HG03159 (cell line): Measurements from ENCODE around the gene KRTAP13-1.

Experiments
- ATAC-seq: cut with Tn5 transposase; IDR thresholded peaks from one replicate; pipeline ENCODE4 v1.9.1; 2021; ENCODE audit warnings: mild to moderate bottlenecking, moderate library complexity; ENCODE audit not compliant: unreplicated experiment

KRTAP13-1 gene, protein sequence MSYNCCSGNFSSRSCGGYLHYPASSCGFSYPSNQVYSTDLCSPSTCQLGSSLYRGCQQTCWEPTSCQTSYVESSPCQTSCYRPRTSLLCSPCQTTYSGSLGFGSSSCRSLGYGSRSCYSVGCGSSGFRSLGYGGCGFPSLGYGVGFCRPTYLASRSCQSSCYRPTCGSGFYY

DNA sequence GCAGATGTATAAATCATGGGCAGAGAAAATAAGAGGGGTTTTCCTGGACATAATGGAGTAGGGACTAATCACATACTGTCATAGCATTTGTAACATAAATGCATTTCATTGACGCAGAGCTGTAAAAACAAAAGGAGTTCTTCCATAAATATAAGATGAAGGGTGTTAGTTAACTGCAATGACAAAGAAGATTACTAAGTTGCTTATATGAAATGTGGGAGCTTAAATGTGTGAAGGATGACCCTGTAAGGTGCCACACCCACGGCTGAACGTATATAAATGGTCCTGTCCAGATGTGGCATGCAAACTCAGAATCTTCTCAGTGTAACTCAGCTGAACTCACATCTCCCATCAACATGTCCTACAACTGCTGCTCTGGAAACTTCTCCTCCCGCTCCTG is at the start of gene KRTAP13-1:
KRTAP13-1 (plus strand) TSS at position 301 of the 400 bp plus-strand sequence; CDS start at position 357, 56 bp downstream.
- no peak for ATAC-seq

DNA sequence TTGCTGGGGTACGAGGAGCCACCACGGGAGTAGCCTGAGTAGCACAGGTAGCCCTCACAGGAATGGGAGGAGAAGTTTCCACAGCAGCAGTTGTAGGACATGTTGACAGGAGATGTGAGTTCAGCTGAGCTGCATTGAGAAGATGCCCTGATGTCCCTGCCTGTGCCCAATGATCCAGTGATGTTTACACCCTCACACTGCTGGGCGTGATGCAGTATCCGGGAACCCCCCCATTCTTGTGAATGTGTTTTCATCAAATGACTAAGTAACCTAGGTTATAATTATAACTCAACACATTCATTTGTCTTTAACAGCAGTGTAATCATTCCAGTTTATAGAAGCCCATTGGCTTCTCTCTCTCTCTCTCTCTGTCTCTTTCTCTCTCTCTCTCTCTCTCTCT is 47.3 kb upstream of the KRTAP13-1 start, which contains the start of gene KRTAP23-1:
KRTAP23-1 (minus strand) TSS at position 101 of the 400 bp plus-strand sequence; CDS start at position 101, 0 bp downstream.
- no peak for ATAC-seq

DNA sequence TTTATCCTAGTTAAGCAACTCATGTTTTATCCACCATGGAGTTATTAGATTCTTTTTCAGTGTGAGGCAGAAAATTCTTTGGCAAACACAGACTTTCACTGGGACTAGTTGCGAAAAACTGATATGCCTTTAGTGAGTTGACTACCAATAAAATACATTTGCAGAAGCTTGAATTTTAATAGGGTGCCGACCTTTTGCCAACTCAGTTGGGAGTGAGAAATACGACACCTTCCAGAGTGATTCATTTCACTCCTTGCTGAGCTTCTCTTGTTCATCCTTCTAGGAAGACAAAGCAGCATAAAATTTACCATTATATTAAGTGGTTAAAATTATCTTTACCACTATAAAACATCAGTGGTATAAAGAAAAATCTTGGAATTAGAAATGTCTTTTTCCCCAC is 46.3 kb upstream of the KRTAP13-1 start:
- ATAC-seq: no peak

DNA sequence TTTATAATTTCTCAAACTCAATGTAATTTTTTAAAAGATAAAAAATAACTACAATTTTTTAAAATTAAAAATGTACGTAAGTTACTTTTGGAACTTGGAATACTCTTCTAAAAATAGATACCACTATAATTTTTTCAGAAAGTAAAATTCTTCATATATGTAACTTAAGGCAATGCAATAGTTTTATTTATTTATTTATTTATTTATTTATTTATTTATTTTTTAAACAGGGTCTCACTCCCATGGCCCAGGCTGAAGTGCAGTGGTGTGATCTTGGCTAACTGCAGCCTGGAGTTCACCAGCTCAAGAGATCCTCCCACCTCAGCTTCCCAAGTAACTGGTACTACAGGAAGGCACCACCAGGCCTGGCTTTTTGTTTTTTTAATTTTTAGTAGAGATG is 44.3 kb upstream of the KRTAP13-1 start:
- ATAC-seq: no peak

DNA sequence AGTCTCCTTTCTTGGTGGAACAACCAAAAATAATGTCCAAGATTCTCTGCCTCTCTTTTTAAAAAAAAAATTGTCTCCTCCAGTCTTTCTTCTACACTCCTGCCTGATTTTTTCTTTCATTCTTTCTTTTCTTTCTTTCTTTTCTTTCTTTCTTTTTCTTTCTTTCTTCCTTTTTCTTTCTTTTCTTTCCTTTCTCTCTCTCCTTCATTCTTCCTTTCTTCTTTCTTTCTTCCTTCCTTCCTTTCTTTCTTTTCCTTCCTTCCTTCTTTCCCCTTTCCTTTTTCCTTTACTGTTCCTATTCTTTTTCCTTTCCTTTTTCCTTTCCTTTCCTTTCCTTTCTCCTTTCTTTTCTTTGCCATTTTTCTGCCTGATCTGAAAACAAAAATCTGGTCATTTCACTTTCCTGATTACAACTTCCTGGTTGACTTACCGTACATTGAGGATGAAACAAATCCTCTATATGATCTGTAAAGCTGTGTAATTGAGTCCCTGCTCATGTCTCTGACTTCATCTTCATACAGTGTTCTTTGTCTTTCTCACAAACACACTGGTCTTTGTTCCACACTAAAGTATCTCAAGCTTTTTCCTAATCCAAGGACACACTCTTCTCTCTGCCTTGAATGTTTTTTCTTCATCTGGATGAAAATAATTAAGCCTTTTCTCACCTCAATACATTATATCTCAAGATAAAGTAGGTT is 41.4 kb upstream of the KRTAP13-1 start:
- ATAC-seq: no peak

DNA sequence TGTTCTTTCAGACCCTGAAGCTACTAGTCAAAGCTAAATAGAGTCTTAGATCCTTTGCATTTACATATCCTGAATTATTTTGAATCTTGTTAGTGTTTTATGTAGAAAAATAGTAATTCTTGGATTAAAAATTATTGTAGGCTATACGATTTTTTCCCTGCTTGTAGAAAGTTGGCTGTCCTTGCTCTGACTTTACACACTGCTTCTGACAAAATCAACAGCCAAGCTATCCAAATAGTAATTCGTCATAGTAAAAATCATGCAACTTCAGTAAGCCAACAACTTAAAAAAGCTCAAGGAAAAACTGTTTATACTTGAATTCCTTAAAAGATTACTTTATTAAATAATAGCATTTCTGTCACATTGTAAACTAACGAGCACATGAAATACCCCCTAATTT is 39.9 kb upstream of the KRTAP13-1 start:
- no peak for ATAC-seq

DNA sequence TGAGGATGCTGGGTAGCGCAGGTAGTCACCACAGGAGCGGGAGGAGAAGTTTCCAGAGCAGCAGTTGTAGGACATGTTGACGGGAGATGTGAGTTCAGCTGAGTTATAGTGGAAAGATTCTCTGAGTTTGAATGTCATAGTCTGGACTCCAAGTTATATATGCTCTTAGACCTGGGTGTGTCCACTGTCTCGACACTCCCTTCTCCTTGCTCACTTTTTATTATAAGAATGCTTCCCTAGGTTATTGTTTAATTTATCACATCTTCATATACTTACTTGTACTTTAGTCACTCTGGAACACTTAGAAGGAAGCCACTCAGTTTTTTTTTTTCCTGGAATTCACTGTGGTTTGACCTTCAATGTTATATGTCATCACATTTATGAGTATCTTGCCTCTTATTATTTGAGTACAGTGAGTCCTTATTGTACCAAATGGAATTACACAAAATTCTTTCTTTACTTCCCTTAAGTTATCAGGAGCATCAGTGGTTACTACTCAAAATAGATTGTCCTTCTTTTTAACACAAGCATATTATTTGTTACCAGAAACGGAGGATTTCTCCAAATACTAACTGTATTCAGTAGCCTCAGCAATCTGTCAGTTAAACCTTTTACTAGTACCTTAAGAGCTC is 23.6 kb upstream of the KRTAP13-1 start, which contains the start of gene KRTAP13-2:
KRTAP13-2 (minus strand) TSS at position 133 of the 632 bp plus-strand sequence; CDS start at position 75, 58 bp downstream.
- no peak for ATAC-seq

DNA sequence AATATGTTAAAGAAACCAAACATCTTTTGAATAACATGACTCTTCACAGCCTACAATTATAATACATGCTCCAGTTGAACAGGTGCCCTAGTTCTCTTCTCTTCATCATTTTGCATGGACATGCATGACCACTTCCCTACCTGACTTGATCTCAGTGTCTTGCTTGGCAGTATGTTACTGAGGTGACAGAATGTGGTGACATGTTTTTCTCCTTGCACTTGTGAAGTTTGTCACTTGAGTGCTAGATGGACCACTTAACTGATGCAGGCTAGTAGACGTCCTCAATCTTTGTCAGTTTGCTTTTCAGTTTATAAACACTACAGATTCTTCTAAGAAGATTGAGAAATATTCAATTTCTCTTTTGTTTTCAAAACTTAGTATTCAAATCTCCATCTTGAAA is 13.6 kb upstream of the KRTAP13-1 start:
- no peak for ATAC-seq

DNA sequence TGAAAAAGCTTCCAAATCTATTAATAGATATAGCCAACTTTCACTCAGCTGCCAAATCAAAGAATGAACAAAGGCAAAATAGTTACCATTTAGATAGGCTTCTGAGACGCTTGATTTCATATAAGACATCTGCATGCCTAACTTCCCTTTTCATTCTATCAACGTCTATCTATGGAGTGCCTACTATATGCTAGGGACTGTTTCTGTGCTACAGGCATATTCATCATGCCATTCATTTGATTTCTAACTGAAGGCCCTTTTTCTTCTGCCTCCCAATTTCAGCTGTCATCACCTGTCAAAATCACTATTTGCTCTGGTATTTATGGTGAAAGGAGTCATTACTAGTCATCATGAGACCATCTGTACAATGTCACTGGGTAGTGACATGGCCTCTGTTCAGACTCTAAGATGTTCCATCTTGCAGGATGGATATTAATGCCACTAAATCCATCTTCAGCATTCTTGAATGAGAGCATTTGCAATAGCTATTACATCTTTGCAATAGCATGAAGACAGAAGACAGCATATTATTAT is 4.3 kb upstream of the KRTAP13-1 start:
- no peak for ATAC-seq

DNA sequence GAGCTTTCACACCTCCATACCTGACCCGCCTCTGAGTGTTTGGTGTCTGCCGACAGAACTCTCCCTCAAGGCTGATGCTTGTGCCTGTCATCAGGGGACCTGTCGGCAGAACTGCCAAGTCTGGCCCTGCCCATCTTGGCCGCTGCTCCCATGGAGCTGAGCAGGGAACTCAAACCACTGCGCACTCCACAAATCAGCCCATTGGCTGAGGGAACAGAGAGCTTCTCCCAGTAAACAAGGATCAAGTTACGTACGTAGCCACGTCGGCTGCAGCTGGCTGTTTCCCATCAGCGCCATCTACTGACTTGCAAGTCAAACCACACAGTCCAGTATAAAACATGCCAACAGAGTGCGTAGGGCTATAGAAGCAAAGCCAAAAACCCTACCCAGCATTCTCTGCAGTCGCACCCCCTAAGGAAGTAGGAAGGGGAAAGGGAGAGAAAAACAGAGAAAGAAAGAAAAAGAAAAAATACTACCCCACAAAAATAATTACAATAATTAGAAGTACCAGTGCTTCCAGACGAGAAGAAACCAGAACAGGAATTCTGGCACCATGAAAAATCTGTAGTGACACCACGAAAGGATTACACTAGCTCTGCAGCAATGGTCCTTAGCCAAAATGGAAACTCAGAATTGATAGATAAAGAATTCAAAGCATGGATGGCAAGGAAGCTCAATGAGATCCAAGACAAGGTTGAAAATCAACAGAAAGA is 13.1 kb downstream of the KRTAP13-1 start:
- no peak for ATAC-seq

DNA sequence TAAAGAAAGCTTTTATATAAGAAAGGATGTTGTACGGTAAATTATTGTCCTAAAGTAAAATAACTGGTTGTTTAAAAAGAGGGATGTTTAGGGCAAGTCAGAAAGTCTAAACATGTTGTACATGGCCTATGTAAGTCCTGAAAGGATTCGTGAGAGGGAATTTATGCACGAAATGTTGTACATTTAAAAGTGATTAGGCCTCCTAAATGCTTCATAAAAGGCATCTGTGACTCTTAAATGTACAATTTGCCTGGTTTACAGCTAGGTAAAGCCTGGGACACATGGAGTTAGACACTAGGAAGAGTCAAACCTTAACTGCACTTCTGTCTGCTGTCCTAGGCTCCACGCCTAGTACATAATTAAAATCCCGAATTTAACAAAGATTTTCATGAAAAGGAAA is 20.2 kb downstream of the KRTAP13-1 start:
- ATAC-seq: no peak

DNA sequence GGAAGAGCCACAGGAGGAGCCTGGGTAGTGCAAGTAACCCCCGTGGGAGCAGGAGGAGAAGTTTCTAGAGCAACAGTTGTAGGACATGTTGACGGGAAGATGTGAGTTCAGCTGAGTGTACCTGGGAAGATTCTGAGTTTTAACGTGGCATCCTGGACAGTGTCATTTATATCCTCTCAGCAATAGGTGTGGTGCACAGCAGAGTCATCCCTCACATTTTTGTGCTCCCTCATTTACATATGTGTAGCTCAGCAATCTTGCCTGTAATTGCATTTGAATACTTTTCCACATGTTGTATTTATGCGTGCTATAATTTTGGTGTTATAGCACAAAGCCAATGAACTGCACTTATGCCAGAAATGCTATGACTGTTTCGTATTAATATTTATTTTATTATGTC is 30.0 kb downstream of the KRTAP13-1 start, which contains the start of gene KRTAP13-3:
KRTAP13-3 (minus strand) TSS at position 101 of the 400 bp plus-strand sequence; CDS start at position 87, 14 bp downstream.
- ATAC-seq: no peak

DNA sequence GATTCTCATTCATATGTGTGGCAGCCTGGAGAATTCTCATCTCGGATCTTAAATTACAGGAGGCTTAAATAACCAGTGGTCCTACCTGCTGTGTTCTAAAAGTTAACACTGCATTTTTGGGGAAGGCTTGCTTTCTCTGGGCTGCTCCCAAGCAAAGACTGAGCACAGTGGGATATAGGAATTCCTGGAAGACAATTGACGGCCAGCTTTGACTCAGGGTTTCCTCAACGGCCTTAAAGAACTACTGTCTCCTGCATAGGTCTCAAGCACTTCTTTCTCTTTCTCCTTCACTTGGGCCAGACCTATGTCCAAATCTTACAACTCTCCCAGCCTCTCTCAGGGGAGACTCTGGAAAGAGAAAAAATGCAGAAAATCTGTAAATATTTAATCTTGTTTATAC is 30.9 kb downstream of the KRTAP13-1 start:
- ATAC-seq: no peak

DNA sequence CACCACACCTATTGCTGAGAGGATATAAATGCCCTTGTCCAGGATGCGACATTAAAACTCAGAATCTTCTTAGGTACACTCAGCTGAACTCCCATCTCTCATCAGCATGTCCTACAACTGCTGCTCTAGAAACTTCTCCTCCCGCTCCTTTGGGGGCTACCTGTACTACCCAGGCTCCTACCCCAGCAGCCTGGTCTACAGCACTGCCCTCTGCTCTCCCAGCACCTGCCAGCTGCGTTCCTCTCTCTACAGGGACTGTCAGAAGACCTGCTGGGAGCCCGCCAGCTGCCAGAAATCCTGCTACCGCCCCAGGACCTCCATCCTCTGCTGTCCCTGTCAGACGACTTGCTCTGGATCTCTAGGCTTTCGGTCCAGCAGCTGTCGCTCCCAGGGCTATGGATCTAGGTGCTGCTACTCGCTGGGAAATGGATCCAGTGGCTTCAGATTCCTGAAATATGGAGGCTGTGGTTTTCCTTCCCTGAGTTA is 34.4 kb downstream of the KRTAP13-1 start, which contains the start of gene KRTAP13-4:
KRTAP13-4 (plus strand) TSS at position 51 of the 486 bp plus-strand sequence; CDS start at position 107, 56 bp downstream.
- no peak for ATAC-seq

DNA sequence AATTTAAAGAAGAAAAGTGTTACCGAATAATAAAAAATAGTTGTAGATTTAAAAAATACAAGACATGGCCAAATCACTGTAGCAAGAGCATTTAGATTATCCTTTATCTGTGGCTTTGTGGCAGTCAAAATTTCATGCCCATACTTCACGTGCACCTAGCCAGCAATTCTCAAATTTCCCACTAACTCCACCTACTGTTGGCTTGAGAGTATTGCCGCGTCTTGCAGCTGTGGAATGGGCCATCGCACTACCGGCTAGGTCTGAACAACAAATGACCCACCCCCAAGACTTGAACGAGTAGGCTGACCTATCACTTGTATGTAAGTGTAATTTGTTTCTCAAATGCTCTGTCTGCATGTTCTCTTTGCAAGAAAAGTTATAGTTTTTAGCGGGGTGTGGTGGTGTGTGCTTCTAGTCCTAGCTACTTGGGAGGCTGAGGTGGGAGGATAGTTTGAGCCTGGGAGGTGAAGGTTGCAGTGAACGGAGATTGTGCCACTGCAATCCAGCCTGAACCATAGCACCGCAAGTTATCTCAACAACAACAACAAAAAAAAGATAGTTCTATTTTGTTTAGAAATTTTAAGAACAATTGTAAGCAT is 38.3 kb downstream of the KRTAP13-1 start:
- ATAC-seq: no peak

DNA sequence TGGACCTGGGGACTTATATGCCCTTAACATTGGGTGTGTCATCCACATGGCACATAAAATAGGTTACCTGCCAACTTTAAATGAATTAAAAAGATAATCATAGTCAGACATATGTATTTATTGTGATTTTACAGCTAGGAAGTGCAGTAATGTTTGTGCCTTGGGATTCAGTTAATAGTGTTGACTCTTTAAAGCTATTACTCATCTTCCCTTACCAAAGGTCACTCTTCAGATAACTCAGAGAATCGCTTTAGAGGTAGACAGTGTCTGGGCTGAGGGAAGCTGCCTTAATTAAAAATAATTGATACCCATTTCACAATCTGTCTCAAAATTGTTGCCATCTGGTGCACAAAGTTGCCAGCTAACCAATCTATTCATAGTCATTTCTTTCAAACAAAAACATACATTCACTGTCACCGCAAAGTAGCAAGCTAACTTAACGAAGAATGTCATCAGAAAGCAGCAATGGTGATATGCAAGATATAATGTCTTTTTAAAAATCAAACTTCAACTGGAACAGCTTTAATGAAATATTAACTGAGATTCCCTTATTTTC is 41.3 kb downstream of the KRTAP13-1 start:
- ATAC-seq: no peak

DNA sequence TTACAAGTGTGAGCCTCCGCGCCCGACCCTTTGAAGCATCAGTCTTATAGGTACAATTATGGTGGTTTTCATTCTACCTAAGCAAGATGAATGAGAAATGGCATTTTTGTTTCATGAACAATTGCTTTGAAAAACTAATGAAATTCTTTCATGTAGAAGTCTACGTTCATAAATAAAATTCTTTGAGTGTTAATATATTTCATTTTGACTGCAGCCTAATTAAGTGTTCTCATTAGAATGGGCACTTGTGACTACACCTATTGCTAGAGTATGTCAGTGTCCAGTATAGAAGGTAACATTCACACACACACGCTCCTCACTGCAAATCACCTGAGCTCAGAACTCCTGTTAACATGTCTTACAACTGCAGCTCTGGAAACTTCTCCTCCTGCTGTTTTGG is 44.1 kb downstream of the KRTAP13-1 start, which contains the start of gene KRTAP15-1:
KRTAP15-1 (plus strand) TSS at position 301 of the 400 bp plus-strand sequence; CDS start at position 354, 53 bp downstream.
- ATAC-seq: no peak

DNA sequence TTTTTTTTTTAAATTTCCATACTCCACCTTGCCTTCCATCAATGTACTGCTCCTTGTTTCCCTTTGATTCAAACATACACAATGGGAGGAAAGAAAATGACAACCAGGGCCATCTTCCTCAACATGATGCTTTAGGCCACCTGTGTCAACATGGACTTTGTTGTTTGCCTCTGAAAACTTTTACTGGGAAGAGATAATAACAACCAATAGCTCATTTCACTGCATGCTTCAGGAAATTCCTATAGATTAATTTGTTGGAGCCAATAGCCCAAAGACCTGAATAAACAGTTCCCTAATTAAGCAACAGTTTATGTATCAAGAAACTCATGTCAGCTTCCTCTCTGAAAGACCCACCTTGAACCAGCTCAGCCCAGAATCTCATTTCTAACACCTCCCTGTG is 47.4 kb downstream of the KRTAP13-1 start:
- no peak for ATAC-seq

DNA sequence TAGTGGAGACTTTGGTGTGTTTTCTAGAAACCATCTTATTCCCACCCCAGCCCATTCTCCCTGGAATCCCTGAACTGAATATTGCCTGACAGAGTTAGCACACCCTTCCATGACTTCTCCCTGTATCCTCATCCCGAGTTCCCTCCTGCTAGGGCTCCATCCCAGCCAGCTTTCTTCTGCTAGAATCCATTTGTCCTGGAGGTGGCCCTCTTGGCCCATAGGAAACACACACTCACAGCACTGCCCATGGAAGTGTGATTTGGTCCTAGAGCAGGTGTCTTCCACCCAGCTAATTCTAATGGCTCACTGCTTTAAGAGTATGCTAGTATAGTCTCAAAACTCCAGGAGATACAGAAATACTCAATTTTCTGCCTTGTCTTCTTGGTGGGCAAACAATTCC is 48.4 kb downstream of the KRTAP13-1 start:
- no peak for ATAC-seq
